CD4-positive, alpha-beta T cell treated with Interleukin-1 beta for 1 hour (primary cell): ENCODE data around the gene RNF20.
A peak's percentile ranks its signal among the peaks of the same experiment; 100 is the strongest.

Experiments
- DNase-seq, 2 donors: peaks; one replicate each; pipeline ENCODE4 v3.0.0-alpha.2; 2020 to 2022

RNF20 gene

DNA sequence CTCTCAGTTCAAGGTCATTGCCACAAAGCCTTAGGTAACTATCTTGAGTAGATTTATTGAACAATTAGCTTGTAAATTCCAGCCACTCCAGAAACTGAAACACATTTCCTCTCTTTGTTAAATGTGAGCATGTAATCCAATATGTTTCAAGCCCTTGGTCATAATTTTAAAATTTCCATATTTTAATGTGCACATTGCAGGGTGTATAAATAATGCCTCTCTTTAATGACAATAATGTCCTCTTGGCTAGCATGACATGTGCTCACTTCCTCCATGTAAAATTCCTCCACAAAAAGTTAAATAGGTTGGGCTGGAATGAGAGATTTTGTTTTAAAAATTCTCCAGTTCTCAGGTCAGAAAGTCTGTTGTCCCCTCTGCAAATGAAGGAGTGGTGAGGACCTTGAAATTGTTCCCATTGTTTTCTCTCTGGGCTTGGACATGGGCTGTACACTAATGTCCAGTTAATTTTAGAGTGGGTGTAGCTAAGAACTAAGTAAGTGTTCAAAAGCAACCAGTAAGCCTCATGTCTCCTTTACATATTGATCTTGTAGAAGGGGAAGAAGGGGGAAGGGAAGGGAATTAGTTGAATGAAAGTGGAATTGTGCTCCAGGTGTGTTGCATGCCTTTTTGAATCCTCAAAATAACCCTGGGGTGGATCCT lies 58.3 kb downstream of the RNF20 start:
- DNase-seq: no peak

DNA sequence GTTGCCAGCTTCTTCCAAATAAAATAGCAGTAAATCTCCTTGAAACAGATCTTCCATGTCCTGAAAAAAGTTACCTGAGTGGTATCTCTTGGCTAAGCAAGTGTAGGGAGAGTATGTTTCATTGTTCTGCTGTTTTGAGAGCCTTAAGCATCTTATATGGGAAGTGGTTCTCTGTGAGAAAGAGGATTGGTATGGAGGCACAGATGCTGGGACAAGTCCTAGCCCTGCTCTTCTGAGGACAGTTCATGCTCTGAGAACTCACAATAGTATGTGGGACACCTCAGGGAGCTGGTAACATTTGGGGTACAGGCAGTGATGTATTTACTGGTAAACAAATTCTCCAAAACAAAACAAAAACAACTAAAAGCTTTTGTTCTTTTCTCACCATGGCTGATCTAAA lies 59.1 kb downstream of the RNF20 start:
- no peak for DNase-seq

DNA sequence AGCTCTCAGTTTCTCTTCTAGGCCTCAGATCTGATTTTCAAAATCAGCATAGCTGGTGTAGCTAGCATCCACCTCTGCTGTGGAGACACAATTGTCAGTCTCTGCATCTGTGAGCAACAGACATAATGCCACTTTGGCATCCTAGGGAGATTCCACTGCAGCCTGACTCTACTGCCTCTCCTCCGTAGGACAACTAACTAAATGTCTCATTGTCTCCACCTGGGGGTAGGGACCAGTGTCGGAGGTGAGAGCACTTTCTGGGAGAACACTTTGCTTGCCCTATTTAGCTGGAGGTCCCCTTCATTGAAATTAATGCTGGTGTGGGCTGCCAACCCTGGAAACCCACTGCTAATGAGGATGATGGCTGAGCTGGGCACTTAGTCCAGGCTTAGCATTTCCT lies 59.7 kb downstream of the RNF20 start:
- DNase-seq: no peak

DNA sequence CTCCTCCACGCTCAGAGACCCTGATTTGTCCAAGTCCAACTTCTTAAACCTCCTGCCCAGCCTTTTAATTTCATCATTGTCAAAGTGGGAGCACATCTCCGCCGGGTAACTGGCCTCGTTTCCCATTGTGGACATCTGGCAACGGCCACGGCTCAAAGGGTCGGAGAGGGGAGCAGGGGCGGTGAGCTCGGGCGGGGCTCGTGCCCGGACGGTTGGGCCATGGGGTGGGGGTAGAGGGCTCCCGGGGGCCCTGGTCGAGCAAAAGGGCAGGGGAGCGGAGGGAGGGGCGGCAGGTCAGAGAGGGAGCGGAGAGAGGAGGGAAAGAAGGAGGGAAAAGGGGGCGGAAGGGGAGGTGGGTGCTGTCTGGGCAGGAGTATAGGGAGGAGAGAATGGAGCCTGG lies 61.1 kb downstream of the RNF20 start, which contains the start of gene PPP3R2:
PPP3R2 (minus strand) TSS at position 174 of the 400 bp plus-strand sequence; CDS start at position 126, 48 bp downstream.
- DNase-seq: no peak

DNA sequence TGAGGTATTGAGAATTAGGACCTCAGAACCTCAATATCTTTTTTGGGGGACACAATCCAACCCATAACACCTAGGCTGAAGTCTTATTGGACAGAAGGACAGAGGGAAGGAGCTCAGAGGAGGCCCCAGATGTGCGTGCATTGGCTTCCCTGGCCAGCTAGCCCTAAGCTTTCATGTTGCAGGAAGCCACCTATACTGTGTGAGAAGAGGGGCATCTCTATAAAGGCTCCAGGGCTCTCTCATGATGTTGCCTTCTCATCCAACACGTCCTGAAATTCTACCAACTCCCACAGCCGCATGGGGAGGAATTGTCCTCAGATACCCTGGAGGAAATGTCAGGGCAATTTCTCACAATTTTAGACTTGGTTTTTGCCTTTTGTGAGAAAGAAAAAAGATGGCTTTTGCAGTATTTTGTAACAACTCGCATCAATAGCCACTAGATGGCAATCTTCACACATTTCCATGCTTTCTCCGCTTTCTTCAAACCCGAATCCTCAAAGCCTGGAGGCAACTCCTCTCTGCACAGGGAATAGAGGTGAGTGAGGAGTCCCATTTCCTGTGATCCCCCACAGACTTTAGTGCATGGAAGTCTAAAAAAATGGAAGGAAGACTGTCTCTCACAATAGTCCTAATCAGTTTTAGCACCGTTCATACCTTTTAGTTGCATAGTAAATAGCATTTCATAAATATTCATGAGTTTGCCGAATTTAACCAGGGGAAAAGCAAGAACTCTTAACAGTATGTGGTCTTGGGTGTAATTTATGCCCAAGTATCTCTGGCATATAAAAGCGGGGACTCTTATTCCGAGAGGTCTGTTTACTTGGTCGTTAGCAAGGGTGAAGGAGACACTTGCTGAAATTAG lies 68.5 kb downstream of the RNF20 start:
- DNase-seq: peak in 1 of 2 donors; percentile 35

DNA sequence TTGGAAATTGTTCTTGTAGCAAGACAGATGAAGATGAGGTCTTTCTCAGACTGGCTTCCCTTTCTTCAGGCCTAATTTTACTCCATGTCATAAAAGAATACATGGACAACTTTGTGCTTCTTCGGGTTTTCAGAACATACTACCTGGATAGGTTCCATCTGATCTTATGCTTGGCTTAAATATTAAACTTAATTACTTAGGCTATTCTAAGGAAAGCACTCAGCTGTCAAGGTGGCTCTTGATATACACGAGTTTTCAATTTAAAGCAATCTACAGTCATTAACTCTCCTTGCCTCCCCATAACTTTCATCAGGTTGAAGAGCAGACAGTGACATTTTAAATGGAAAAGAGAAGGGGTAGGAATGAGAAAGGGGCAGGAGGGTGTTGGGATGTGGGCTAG lies 70.6 kb downstream of the RNF20 start:
- no peak for DNase-seq

DNA sequence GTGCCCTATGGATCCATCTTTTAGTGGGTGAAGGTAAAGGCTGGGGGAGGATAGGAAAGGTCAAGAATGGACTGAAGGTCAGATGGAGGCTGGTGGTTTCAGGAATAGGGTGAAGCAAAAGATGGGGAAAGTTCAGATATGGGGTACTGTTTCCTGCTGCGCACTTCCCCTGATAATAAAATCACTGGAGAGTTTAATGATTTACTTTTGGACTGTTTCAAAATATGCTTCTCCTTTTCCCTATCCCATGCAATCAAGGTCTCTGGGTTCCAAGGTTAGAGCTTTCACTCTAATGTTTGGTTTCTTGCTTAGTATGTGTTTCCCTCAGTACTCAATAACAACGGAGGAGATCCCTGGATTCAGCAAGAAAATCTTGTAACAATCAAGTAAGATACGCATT lies 71.9 kb downstream of the RNF20 start:
- DNase-seq: no peak
